Dermis blood vessel endothelial cell (primary cell): ENCODE data around the gene ACTL10. TPM values are rescaled to one million over a fixed set of nuclear protein-coding genes. Genes with fewer than 3 reads are reported as not detected.

Source experiments
- DNase-seq: peaks from one replicate; pipeline ENCODE4 v3.0.0; 2010
- total RNA-seq: library from RNA; depleted of rRNA; stranded (reverse); fragments of >200 nt; gene quantifications from 2 replicates; pipeline ENCODE4 v1.2.3, GENCODE V29; 2014

ACTL10 gene
- total RNA-seq, 1 donor from 2014 or later, result 2.2 TPM

- DNase-seq, result no peak
Measured at GRCh38 chr20:33649201-33649681, 17.5 kb upstream of the ACTL10 start.

GRCh38 chr20:33650111-33650752 lies 16.5 kb upstream of the ACTL10 start:
- DNase-seq, result no peak

GRCh38 chr20:33650753-33651561 lies 15.8 kb upstream of the ACTL10 start:
- DNase-seq, result no peak

GRCh38 chr20:33651562-33652048 lies 15.1 kb upstream of the ACTL10 start:
- no peak for DNase-seq

GRCh38 chr20:33653218-33653899 lies 13.4 kb upstream of the ACTL10 start:
- DNase-seq, result peak; percentile 79

- no peak for DNase-seq
Measured at GRCh38 chr20:33653900-33654596, 12.7 kb upstream of the ACTL10 start.

- no peak for DNase-seq
Measured at GRCh38 chr20:33654680-33655161, 12.0 kb upstream of the ACTL10 start.

- no peak for DNase-seq
Measured at GRCh38 chr20:33655164-33655563, 11.6 kb upstream of the ACTL10 start.

- DNase-seq, result no peak
Measured at GRCh38 chr20:33656010-33656782, 10.5 kb upstream of the ACTL10 start.

GRCh38 chr20:33656783-33657703 lies 9.7 kb upstream of the ACTL10 start:
- no peak for DNase-seq

- no peak for DNase-seq
Measured at GRCh38 chr20:33657704-33658095, 9.0 kb upstream of the ACTL10 start.

GRCh38 chr20:33658510-33658909 lies 8.2 kb upstream of the ACTL10 start:
- DNase-seq, result no peak

- no peak for DNase-seq
Measured at GRCh38 chr20:33658929-33659328, 7.8 kb upstream of the ACTL10 start.

- no peak for DNase-seq
Measured at GRCh38 chr20:33659341-33660034, 7.3 kb upstream of the ACTL10 start.

- DNase-seq, result no peak
Measured at GRCh38 chr20:33660035-33660684, 6.6 kb upstream of the ACTL10 start.

- no peak for DNase-seq
Measured at GRCh38 chr20:33660685-33661058, 6.1 kb upstream of the ACTL10 start.

GRCh38 chr20:33662172-33662571 lies 4.6 kb upstream of the ACTL10 start, which contains the start of gene C20orf144:
TSS of gene C20orf144 (plus strand) at chr20:33662327. CDS start at chr20:33662346, 19 bp downstream.
- no peak for DNase-seq

- DNase-seq, result peak; percentile 66
Measured at GRCh38 chr20:33663161-33664084, 3.3 kb upstream of the ACTL10 start.
